Right renal cortex interstitium (tissue), 3 donors: ENCODE data around the gene KIF3A. TPM values are rescaled to one million over a fixed set of nuclear protein-coding genes. Genes with fewer than 3 reads are reported as not detected.

Source experiments
- DNase-seq, 3 donors: peaks; one replicate each; pipeline ENCODE4 v3.0.0-alpha.2; 2013; ENCODE audit warnings: low read depth in 3 of 3, low spot score in 2 of 3
- polyA plus RNA-seq, 3 donors: library from polyadenylated mRNA; unstranded; fragments of 120-200 nt; gene quantifications; one replicate each; pipeline ENCODE4 v1.2.1, GENCODE V29; 2013; ENCODE audit not compliant: insufficient read length in 3 of 3

KIF3A gene
- polyA plus RNA-seq, 3 donors = 22.2 to 25.4 (median 23.5) TPM

- no peak for DNase-seq
These were observed 71.7 kb downstream of the KIF3A start for GRCh38 chr5:132665574-132666080.

DNA sequence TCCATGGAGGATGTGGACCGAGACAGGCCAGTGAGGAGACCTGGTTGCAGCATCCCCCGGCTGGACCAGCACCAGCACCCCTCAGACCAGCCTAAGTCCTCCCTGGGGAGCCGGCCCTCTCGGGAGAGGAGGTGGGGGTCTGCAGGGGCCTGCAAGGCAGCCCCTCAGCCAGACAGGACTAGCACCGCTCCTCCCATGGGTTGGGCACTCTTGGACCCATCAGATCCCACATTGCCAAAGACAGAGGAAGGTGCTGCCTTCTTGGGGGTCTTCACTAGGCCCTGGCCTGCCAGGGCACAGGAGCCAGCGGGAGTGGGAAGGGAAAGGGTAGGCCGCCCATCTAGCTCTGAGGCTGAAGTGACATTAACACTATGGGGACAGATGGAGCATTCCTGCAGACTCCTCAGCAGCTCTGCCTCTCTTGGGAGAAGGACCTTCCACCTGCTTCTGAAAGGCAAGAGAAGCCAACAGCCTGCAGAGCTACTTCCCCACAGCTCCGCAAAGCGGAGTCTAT lies 72.6 kb downstream of the KIF3A start:
- DNase-seq = no peak

GRCh38 chr5:132663771-132664695 lies 73.3 kb downstream of the KIF3A start:
- no peak for DNase-seq

- DNase-seq = no peak
These were observed 74.2 kb downstream of the KIF3A start for GRCh38 chr5:132662925-132663770.

- no peak for DNase-seq
These were observed 75.3 kb downstream of the KIF3A start for GRCh38 chr5:132662004-132662401.

GRCh38 chr5:132661231-132662003 lies 75.9 kb downstream of the KIF3A start:
- DNase-seq = no peak

GRCh38 chr5:132659598-132660493 lies 77.5 kb downstream of the KIF3A start:
- no peak for DNase-seq

- no peak for DNase-seq
These were observed 78.7 kb downstream of the KIF3A start for GRCh38 chr5:132658381-132659302.

GRCh38 chr5:132657676-132658380 lies 79.5 kb downstream of the KIF3A start, which contains the start of gene IL13:
Gene IL13, plus strand, starts transcription at chr5:132658173. Its CDS starts 14 bp downstream, at chr5:132658187.
- DNase-seq = no peak

DNA sequence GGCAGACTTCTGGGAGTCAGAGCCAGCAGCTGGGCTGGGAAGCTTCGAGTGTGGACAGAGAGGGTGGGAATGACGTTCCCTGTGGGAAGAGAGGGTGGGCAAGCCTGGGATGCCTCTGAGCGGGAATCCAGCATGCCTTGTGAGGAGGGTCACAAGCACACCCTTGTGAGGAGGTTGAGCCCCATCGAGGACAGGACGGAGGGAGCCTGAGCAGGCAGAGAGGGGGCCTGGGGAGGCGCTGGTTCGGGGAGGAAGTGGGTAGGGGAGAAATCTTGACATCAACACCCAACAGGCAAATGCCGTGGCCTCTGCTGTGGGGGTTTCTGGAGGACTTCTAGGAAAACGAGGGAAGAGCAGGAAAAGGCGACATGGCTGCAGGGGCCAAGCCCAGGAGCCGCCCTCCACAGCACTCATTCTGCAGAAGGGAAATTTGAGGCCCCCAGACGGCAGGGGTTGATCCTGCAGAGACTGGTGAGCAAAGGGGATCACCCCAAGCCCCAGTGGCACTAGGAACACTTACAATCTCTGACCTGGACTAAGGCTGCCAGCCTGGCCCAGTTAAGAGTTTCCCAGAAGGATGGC lies 80.5 kb downstream of the KIF3A start:
- no peak for DNase-seq

DNA sequence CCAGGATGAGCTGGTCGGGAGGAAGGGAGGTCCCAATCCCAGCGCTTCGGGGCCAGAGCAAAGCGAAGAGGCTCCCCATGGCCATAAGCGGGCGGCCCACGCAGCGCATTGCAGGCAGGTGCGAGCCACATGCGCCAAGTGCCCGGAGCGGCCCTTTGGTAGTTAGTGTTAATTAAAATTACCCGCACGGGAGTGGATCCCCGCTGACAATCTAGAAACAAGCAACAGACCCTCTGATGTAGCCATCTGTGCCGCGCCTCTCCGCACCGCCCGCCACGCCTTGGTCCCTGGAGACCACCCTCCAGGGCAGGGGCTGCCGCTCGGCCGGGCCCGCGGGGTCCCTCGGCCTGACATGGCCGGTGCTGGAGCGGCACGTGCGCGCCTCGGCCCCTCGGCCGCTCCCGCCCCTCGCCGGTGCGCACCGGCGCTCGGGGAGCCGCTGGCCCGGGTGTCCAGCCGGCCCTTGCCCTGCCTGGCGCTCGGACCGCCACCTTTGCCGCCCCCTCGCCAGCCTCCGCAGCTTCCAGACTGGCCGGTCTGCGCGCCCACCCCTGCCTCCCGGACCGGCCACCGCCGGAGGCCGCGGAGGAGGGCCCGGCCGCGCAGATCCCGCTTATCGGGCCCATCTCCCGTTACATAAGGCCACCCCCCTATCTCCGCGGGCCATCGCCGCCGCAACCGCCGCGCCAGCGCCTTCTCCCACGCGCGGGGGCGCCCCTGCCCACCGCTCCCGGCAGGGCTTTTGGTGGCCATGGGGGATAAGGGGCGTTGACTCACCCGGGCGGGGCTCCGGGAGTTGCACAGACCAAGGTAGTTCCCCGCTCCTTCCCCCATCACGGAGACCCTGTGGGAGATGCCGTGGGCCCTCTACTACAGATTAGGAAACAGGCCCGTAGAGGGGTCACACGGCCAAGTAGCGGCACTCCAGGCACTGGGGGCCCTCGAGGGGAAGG lies 81.2 kb downstream of the KIF3A start:
- no peak for DNase-seq

GRCh38 chr5:132653716-132654115 lies 83.6 kb downstream of the KIF3A start:
- no peak for DNase-seq

DNA sequence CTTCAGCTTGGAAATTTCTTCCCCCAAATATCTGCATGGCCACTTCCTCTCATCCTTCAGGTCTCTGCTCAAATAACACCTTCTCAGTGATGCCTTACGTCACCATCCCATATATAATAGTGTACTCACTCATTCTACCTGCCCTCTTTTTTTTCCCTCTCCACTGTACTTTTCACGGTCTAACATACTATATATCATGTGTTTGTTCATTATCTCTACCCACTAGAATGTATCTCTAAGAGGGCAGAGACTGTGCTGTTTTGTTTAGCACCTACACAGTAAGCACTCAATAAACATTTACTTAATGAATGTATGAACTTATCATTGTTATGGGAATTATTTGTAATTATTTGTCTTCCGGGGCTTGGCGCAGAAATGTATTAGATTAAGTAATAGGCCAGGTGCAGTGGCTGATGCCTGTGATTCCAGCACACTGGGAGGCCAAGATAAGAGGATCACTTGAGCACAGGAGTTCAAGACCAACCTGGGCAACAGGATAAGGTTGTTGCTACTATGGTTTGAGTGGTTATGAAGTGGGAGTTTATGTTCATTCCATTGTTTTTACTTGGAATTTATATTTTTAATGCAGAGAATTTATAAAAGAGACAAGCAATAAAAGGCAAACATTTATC lies 85.4 kb downstream of the KIF3A start:
- DNase-seq = no peak

GRCh38 chr5:132648355-132648754 lies 89.0 kb downstream of the KIF3A start:
- DNase-seq = no peak

DNA sequence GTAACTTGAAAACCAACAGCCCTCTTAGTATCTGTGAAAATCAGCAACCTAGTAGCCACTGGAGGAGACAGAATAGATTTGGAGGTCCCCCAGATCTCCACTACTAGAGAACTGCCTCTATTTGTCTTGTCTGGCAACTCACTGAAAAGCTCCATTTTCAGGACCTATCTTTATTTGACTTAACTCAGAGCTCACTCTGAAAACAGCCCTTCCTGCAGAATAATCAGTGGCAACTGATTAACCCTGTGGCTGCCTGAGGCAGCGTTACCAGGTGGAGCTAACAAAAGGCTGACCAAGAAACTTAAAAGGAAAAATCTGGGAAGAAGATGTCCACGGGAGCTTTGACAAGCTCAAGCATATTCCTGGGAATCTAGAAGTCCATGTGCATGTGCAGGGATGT lies 89.9 kb downstream of the KIF3A start:
- DNase-seq = no peak
